ENCODE data around the gene CALR. TPM values are rescaled to one million over a fixed set of nuclear protein-coding genes. Genes with fewer than 3 reads are reported as not detected.

Gene CALR
- total RNA-seq, 2 experiments from 2014 or later: 535 to 563 TPM

DNA sequence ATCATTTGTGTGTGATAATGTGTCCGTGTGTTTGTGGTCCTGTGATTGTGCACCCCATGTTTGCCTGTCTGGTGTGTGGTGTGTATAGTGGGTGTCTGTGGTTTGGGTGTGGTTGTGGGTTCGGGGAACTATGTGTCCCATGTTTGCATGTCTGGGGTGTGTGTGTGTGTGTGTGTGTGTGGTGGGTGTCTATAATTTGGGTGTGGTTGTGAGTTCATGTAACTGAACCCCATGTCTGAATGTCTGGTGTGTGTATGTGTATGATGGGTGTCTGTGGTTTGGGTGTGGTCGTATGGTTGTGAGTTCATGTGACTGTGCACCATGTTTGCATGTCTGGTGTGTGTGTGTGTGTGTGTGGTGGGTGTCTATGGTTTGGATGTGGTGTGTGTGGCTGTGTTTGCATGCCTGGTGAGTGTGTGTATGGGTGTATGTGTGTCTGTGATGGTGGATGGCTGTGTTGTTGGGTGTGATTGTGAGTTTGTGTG is 45.8 kb downstream of the CALR start:
- H3K4me1 Mint-ChIP-seq (ENCODE audit: low read depth): peaks cover 2% of the 10 kb centered on the region
- no peak overlapping the region for H3K27ac Mint-ChIP-seq
- intact Hi-C loops (cut with micrococcal nuclease): loop anchor here (10.0 kb wide), 1 partner anchor 51 kb away; no protein-coding TSS in a partner anchor
- ATAC-seq: no peak
- peaks cover 4% of the 10 kb centered on the region for H3K27me3 Mint-ChIP-seq
- ChIA-PET CTCF (interaction anchor here (1.0 to 12.9 kb wide), 7 partner anchors 10 to 110 kb away, joined by 4 to 154 read pairs (median 10); no protein-coding TSS in a partner anchor), POLR2A (no interaction called here)
- H3K9me3 Mint-ChIP-seq: no peaks in the 10 kb centered on the region
- no peaks in the 10 kb centered on the region for H3K36me3 Mint-ChIP-seq (ENCODE audit: low read depth)
- no peak for TF ChIP-seq CTCF (IDR thresholded peaks at IDR 0.05)
- no peak for DNase-seq
- no peak overlapping the region for H3K4me3 Mint-ChIP-seq

- CTCF ChIA-PET: interaction anchor here (1.1 to 12.9 kb wide), 7 partner anchors 8 to 258 kb away, joined by 3 to 154 read pairs (median 11); no protein-coding TSS in a partner anchor
- Mint-ChIP-seq H3K27me3 (peaks cover 4% of the 10 kb centered on the region), H3K9me3 (no peaks in the 10 kb centered on the region), H3K4me1 (ENCODE audit: low read depth) (peaks cover 2% of the 10 kb centered on the region), H3K4me3 (no peak overlapping the region), H3K27ac (no peak overlapping the region), H3K36me3 (ENCODE audit: low read depth) (no peaks in the 10 kb centered on the region)
- ATAC-seq (no peak), DNase-seq (no peak)
- POLR2A ChIA-PET: no interaction called here
- intact Hi-C loops (cut with micrococcal nuclease): loop anchor here (10.0 kb wide), 1 partner anchor 50 kb away; no protein-coding TSS in a partner anchor
- no peak for TF ChIP-seq CTCF (IDR thresholded peaks at IDR 0.05)
Measured at GRCh38 chr19:12984683-12985048, 46.3 kb downstream of the CALR start.

- H3K4me3 Mint-ChIP-seq: no peak overlapping the region
- H3K4me1 Mint-ChIP-seq (ENCODE audit: low read depth): peaks cover 2% of the 10 kb centered on the region
- ChIA-PET POLR2A (no interaction called here), CTCF (interaction anchor here (1.1 to 12.9 kb wide), 7 partner anchors 9 to 258 kb away, joined by 3 to 154 read pairs (median 11); no protein-coding TSS in a partner anchor)
- DNase-seq: peak; percentile 44
- intact Hi-C loops (cut with micrococcal nuclease): loop anchor here (10.0 kb wide), 1 partner anchor 50 kb away; no protein-coding TSS in a partner anchor
- no peaks in the 10 kb centered on the region for H3K36me3 Mint-ChIP-seq (ENCODE audit: low read depth)
- peaks cover 4% of the 10 kb centered on the region for H3K27me3 Mint-ChIP-seq
- peak; percentile 45 for ATAC-seq
- no peak for TF ChIP-seq CTCF (IDR thresholded peaks at IDR 0.05)
- H3K9me3 Mint-ChIP-seq: no peaks in the 10 kb centered on the region
- no peak overlapping the region for H3K27ac Mint-ChIP-seq
Measured at GRCh38 chr19:12985049-12985776, 46.8 kb downstream of the CALR start.

GRCh38 chr19:12986726-12987125 is 48.3 kb downstream of the CALR start:
- TF ChIP-seq CTCF (IDR thresholded peaks at IDR 0.05): no peak
- no peaks in the 10 kb centered on the region for H3K36me3 Mint-ChIP-seq (ENCODE audit: low read depth)
- no peak overlapping the region for H3K4me3 Mint-ChIP-seq
- no peak overlapping the region for H3K27ac Mint-ChIP-seq
- DNase-seq: no peak
- H3K27me3 Mint-ChIP-seq: peaks cover 4% of the 10 kb centered on the region
- no peaks in the 10 kb centered on the region for H3K9me3 Mint-ChIP-seq
- ChIA-PET POLR2A (no interaction called here), CTCF (interaction anchor here (1.1 to 12.9 kb wide), 5 partner anchors 9 to 74 kb away, joined by 3 to 154 read pairs (median 11); no protein-coding TSS in a partner anchor)
- peaks cover 2% of the 10 kb centered on the region for H3K4me1 Mint-ChIP-seq (ENCODE audit: low read depth)
- ATAC-seq: no peak
- intact Hi-C loops (cut with micrococcal nuclease): loop anchor here (10.0 kb wide), 1 partner anchor 48 kb away; no protein-coding TSS in a partner anchor

DNA sequence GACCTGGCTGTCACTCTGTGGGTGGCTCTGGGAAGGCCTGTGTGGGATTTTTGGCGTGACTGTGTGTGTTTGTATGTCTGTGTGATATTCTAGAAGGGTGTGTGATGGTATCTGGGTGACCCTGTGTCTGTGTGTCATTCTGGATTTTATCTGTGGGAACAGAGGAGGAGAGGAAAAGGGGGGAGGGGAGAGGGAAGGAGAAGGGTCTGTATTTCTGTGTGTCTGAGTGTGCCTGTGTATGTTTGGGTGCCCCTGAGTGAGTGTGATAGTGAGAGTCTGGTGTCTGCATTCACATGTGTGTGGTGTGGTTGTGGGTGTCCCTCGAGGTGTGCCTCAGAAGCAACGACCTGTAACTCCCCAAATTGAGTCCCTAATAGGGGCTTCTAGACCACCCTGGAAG is 48.8 kb downstream of the CALR start:
- Mint-ChIP-seq H3K36me3 (ENCODE audit: low read depth) (no peaks in the 10 kb centered on the region), H3K27me3 (peaks cover 4% of the 10 kb centered on the region), H3K4me1 (ENCODE audit: low read depth) (peaks cover 2% of the 10 kb centered on the region), H3K27ac (no peak overlapping the region), H3K4me3 (no peak overlapping the region), H3K9me3 (no peaks in the 10 kb centered on the region)
- intact Hi-C loops (cut with micrococcal nuclease): loop anchor here (10.0 kb wide), 1 partner anchor 48 kb away; no protein-coding TSS in a partner anchor
- ChIA-PET CTCF (interaction anchor here (2.4 kb wide), 1 partner anchor 22 kb away, joined by 11 read pairs; no protein-coding TSS in a partner anchor), POLR2A (no interaction called here)
- no peak for TF ChIP-seq CTCF (IDR thresholded peaks at IDR 0.05)
- ATAC-seq (no peak), DNase-seq (no peak)

All from activated CD8-positive, alpha-beta T cell treated with anti-CD3 and anti-CD28 coated beads for 36 hours (primary cell).